HG03064 (cell line): ENCODE results near the gene CHN2.

ENCODE experiments used
- ATAC-seq: cut with Tn5 transposase; IDR thresholded peaks from one replicate; pipeline ENCODE4 v1.9.1; 2021; ENCODE audit warnings: low read depth; ENCODE audit not compliant: unreplicated experiment

Gene CHN2

GRCh38 chr7:29328811-29329210 is 134.2 kb downstream of the CHN2 start:
- no peak for ATAC-seq

GRCh38 chr7:29329686-29330085 is 135.1 kb downstream of the CHN2 start:
- no peak for ATAC-seq

DNA sequence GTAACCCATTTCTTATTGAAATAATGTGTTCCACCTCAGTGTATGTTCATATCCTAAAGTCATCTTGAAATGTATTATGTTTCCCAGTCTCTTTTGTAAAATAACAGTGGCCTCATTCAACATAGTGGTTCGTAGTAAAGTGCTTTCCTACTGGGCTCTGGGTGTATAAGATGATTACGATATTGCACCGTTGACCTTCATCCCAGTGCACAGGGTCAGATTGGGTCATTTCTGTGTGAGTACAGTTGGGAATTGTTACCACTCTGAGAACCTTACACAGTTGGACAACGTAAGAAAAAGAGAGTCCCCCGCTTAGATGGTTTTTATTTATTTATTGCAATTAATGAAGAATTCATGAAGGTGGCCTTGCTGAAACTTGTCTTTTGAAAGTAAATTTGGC is 135.6 kb downstream of the CHN2 start:
- no peak for ATAC-seq

DNA sequence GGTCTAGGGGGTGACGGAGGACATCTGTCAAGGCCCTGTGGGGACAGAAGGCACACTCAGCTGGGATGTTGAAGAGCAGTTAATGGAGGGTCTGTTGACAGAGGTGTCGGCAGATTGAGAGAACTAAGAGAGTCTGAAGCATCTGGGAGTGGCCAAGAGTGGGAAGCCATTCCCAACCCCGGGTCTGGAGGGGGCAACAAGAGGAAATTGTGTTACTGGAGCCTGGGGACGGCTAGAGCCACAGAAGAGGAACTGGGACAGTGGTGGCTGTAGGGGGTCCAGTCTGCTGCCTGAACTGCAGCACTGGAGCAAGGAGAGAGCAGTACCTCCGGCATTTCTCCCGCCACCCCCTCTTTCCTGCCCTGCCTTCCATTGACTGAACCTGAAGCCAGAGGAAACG is 136.6 kb downstream of the CHN2 start:
- ATAC-seq: no peak

DNA sequence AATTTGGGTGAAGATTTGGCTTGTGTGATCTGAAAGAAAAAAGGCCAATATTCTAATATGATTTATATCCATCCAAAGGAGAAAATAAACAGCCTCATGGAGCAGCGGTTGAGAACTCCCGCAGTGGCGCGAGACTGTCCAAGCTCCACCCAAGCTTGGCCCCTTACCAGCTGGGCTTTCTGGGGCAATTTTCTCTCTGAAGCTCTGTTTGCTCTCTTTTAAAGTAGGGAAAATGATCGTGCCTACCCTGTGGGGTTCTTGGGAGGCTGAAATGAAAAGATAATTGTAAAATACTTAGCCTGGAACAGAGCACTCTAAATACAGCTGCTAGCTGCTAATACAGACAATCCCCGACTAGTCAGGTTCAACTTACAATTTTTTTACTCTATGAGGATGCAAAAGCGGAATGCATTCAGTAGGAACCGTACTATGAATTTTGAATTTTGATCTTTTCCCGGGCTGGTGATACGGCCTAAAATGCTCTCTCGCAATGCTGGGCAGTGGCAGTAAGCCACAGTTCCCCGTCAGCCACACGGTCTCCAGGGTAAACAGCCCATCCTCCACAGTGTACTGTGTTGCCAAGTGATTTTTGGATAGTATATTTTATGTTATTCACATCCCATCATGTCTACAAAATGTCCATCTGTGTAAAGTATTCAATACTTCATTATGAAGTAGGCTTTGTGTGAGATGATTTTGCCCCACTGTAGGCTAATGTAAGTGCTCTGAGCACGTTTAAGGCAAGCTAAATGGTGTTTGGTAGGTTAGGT is 137.7 kb downstream of the CHN2 start:
- ATAC-seq: no peak

- ATAC-seq: no peak
Observed at GRCh38 chr7:29332875-29333855, 138.6 kb downstream of the CHN2 start.

DNA sequence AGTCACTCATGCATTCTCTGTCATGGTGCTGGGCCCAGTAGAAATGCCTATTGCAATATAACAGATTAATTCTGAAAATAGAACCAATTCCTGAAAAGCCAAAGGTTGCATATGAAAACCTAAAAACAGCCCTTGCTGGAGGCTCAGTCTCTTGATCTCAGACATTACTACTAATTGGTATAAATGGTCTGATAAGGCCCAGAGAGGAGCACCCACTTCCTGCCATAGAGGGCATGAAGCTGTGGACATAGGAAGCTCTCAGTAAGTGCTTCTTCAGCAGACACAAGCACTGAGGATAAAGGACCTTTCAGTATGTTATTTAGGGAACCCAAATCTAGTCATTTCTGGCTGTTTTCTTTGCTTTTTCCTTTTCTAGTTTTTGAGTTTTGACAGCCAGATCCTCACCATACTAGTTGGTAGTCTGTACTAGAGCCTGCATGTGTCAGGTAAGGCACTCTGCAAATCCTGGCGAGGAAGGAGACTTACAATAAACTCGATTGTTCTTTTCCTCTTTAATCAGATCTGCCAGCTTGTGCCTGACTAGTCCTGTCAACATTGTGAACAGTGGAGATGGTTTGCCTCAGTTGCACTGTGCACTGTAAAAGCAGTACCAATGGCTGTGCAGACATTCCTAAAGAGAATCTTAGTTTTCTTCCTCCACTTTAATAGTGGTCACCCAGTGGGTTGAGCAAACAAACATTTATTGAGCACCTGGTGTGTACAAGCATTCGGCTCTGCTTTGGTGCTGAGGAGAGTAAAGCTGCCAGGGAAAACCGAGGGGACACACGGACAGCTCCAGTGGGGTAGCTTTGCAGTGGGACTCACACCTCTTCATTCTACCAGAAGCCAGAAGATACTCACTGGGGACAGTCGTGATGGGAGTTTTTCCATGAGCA is 140.9 kb downstream of the CHN2 start:
- ATAC-seq: no peak

GRCh38 chr7:29337546-29338116 is 143.1 kb downstream of the CHN2 start:
- no peak for ATAC-seq

DNA sequence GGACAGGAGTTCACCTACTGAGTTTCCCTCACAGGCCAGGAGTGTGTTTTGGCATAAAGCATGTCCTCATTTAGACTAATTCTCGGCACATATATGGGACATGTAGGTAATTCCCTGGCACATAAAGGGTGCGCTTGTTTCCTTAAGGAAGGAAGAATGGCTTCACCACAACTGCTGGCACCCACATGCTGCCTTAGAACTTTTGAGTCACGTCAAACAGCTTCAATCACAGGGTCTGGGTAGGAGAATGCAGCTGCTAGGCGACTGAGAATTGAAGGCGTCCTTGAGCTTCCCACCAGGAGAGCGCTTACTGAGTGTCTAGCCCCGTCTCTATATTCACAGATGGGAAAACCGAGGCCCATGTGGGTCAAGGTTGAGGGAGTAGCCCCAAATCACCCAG is 146.1 kb downstream of the CHN2 start:
- ATAC-seq: no peak

GRCh38 chr7:29341156-29341555 is 146.6 kb downstream of the CHN2 start:
- no peak for ATAC-seq

DNA sequence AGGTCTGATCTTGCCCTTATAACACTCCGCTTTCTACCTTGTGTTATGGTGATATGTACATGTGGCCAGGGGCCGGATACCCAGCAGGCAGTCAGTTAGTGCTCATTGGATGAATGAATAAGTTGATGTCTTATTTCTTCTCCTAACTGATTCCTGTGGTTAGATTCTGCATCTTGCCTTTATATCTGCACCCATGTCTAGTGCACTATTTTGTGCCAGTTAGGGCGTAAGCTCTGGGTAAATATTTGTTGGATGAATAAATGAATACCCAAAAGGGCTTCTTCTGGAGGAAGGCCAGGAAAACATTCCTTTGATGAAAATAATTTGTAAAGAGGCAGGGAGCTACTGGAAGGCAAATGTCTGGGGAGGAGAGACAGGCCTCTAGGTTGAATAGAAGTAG is 148.2 kb downstream of the CHN2 start:
- no peak for ATAC-seq

DNA sequence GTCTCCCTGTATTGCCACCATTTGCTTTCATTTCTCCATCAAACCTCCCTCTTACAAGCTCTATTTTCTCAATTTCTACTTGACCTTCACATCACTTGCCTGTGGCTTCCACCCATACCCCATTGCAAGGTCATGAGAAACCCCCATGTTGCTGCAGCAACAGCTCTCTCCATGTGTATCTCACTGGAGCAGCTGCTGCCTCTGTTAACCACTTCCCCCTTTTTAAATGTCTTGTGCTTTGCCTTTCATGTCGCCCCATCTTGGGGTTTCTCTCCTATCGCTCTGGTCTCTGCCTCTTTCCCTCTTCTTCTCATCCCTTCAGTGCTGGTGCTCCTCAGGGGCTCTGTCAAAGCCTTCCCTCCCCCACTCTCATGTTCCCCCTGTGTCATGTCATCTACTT is 148.8 kb downstream of the CHN2 start:
- ATAC-seq: no peak

DNA sequence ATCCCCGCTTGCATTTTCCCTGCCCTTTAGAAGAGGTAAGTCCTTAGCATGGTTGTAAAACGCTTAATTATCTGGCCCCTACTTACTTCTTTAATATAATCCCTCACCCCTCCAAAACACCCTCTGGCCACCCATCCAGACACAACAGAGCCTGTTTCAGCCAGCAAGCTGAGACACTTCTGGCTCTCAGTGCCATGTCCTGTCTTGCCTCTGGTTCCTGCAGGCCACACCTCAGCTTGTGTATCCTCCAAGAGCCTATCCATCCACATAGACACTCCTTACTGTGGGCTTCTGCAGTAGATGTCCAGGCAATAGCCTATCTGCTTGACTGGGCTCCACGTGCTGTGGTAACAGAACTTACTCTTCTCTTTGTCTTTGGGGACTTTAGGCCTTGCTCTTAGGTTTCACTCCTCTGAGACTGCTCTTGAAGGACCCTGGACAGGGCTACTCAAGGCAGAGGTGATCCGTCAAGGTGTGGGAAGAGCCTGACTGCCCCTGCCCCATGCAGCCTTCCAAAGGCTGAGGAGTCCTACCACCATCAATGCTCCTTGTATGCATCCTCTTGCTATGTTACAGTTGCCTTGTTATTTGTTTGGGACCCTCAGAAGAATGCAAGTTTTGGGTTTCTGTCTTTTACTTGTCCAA is 149.9 kb downstream of the CHN2 start:
- no peak for ATAC-seq

- no peak for ATAC-seq
Observed at GRCh38 chr7:29345590-29345989, 151.0 kb downstream of the CHN2 start.

- ATAC-seq: no peak
Observed at GRCh38 chr7:29346231-29346978, 151.8 kb downstream of the CHN2 start.

- no peak for ATAC-seq
Observed at GRCh38 chr7:29349362-29349761, 154.8 kb downstream of the CHN2 start.

DNA sequence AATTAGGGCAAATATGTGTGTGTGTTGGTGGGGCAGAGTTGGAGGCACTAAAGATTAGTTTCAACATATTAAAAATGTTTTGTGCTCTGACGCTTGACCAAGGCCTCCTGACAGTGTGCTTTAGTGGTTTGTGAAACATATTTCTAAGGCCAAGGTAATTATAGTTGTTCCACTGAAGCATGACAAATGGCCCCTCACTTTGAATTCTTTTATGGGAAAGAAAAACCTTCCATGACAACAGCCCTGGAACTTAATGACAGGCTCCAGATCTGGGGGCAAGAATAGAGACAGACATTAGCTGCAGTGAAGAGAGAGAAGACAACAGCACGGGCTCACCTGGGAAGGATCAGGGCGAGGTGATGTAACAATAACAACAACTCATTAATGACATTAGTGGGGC is 155.8 kb downstream of the CHN2 start:
- ATAC-seq: no peak

DNA sequence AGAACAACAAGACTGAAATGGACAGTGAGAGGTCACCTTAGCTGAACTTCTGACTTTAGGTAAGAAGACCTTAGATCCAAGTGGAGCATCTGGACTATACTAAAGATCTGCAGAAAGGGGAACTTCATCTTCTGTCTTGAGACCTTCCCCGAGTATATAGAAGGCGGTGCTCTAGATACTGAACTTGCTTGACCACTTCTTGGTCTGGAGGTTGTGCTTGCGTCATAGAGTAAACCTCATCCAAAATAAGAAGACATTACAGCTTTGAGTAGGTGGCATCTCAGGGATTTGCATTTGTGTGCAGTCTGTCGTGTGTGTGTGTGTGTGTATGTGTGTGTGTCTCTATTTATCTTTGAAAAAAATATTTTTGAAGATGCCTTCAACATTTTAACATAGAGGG is 157.5 kb downstream of the CHN2 start:
- no peak for ATAC-seq

GRCh38 chr7:29353810-29354209 is 159.2 kb downstream of the CHN2 start:
- no peak for ATAC-seq
